K562 (cell line): ENCODE measurements around the gene HSPB8. TPM values are rescaled to one million over a fixed set of nuclear protein-coding genes. Genes with fewer than 3 reads are reported as not detected.
A peak's percentile ranks its signal among the peaks of the same experiment; 100 is the strongest.

ENCODE experiments used
- ATAC-seq: fragments of 200-7000 bp; cut with Tn5 transposase; 3 replicates; pipeline ENCODE4 v1.9.1; 2020; ENCODE audit warnings: moderate library complexity
- BruUV-seq: library from RNA; stranded (reverse); fragments of 400-500 nt; replicated peaks from 2 replicates; lab custom pipeline; 2021; lab: Mats Ljungman, UMichigan
- CTCF ChIA-PET: fragments of 300-600 bp; formaldehyde crosslinking; extraction: SDS; loops from one replicate; lab custom pipeline; 2021; ENCODE audit warnings: low intra/inter-chr PET ratio; lab: Yijun Ruan, JAX
- POLR2A ChIA-PET: fragments of 300-600, 350-650 bp; sonication (Branson Sonifier 250); formaldehyde crosslinking; extraction: SDS; loops from one replicate; lab custom pipeline; 2021; ENCODE audit warnings: antibody characterized with exemption, inconsistent platforms; lab: Yijun Ruan, JAX
- DNase-seq, 4 experiments: peaks; one replicate each; pipeline versions ENCODE4 v3.0.0 to v3.0.0-alpha.2; 2011 to 2018; ENCODE audit warnings: low spot score in 3 of 4, mixed read lengths in 3 of 4; ENCODE audit errors: extremely low read depth in 1 of 4
- FAIRE-seq: peaks from 2 replicates; lab custom pipeline; 2011; peaks lifted over from hg19 to GRCh38; lab: Jason Lieb, UNC
- H2AFZ ChIP-seq: 2 replicates; pipeline ENCODE4 v1.6.0; 2011; ENCODE audit warnings: low read depth, low read length, control low read depth, inconsistent platforms
- H3K27ac ChIP-seq: fragments of 200-600 bp; 3 replicates; pipeline ENCODE4 v1.8.0; 2011; ENCODE audit warnings: low read depth, mild to moderate bottlenecking, control low read depth, inconsistent platforms, low read length, moderate library complexity, mixed read lengths; ENCODE audit errors: extremely low read depth
- H3K27me3 ChIP-seq, 2 experiments: fragments of 300-600 bp in 1 of 2; 2 replicates in 1 of 2; 3 replicates in 1 of 2; pipeline versions ENCODE4 v1.6.0 to v1.8.0; 2011; ENCODE audit warnings: inconsistent platforms in 2 of 2, low read length in 2 of 2, mild to moderate bottlenecking in 1 of 2, mixed read lengths in 1 of 2, moderate library complexity in 1 of 2; ENCODE audit not compliant: control insufficient read depth in 2 of 2, insufficient read depth in 2 of 2
- H3K36me3 ChIP-seq: fragments of 300-600 bp; 3 replicates; pipeline ENCODE4 v1.8.0; 2011; ENCODE audit warnings: mild to moderate bottlenecking, low read length, inconsistent platforms; ENCODE audit not compliant: control insufficient read depth, insufficient read depth
- H3K4me1 ChIP-seq, 2 experiments: fragments of 200-600 bp in 1 of 2; replicated peaks in 1 of 2; 2 replicates in 1 of 2; 3 replicates in 1 of 2; pipeline versions ENCODE4 v1.5.1 to v1.8.0; 2011; ENCODE audit warnings: inconsistent platforms in 2 of 2, low read length in 2 of 2, mild to moderate bottlenecking in 1 of 2, mixed read lengths in 1 of 2, moderate library complexity in 1 of 2; ENCODE audit not compliant: control insufficient read depth in 2 of 2, insufficient read depth in 2 of 2
- H3K4me2 ChIP-seq: 2 replicates; pipeline ENCODE4 v1.6.1; 2011; ENCODE audit warnings: low read length, control low read depth, inconsistent platforms, mixed read lengths; ENCODE audit not compliant: insufficient read depth
- H3K4me3 ChIP-seq: fragments of 200-600 bp; sonication (generic), shearing (Covaris generic); 2 replicates; pipeline ENCODE4 v1.5.1; 2016; ENCODE audit warnings: control low read depth, inconsistent platforms
- H3K79me2 ChIP-seq: fragments of 200-600 bp; 3 replicates; pipeline ENCODE4 v1.8.0; 2011; ENCODE audit warnings: low read length, inconsistent platforms; ENCODE audit not compliant: control insufficient read depth, insufficient read depth
- H3K9ac ChIP-seq, 2 experiments: 2 replicates each; pipeline versions ENCODE4 v1.6.0 to v1.6.1; 2011; ENCODE audit warnings: low read depth in 2 of 2, low read length in 2 of 2, control low read depth in 1 of 2, inconsistent platforms in 1 of 2, mild to moderate bottlenecking in 1 of 2, mixed read lengths in 1 of 2; ENCODE audit not compliant: insufficient read depth in 1 of 2
- H3K9me1 ChIP-seq: one replicate; pipeline ENCODE4 v1.6.0; 2011; ENCODE audit warnings: inconsistent platforms, mild to moderate bottlenecking, low read length, moderate library complexity; ENCODE audit not compliant: control insufficient read depth, insufficient read depth
- H3K9me3 ChIP-seq: replicated peaks from 2 replicates; pipeline ENCODE4 v1.5.1; 2011; ENCODE audit warnings: low read depth, low read length, inconsistent platforms; ENCODE audit not compliant: control insufficient read depth, insufficient read depth
- H4K20me1 ChIP-seq: replicated peaks from 2 replicates; pipeline ENCODE4 v1.6.1; 2011; ENCODE audit warnings: low read length, inconsistent platforms, mixed read lengths; ENCODE audit not compliant: control insufficient read depth, insufficient read depth
- BCOR ChIP-seq: fragments of 450-650 bp; IDR thresholded peaks from 2 replicates; pipeline ENCODE4 v1.6.1; 2016
- DIDO1 ChIP-seq: fragments of 450-650 bp; IDR thresholded peaks from 2 replicates; pipeline ENCODE4 v1.6.1; 2016; ENCODE audit warnings: low read depth, missing biosample characterization, missing genetic modification characterization
- MCM2 ChIP-seq: fragments of 450-650 bp; IDR thresholded peaks from 2 replicates; pipeline ENCODE4 v1.6.1; 2017; ENCODE audit warnings: low read depth, mild to moderate bottlenecking
- MTA3 ChIP-seq: fragments of 450-650 bp; formaldehyde crosslinking; IDR thresholded peaks from 2 replicates; pipeline ENCODE4 v1.6.1; 2017; ENCODE audit warnings: mild to moderate bottlenecking, borderline replicate concordance
- PHB ChIP-seq: fragments of 250-450 bp; sonication (Bioruptor Pico); IDR thresholded peaks from 2 replicates; pipeline ENCODE4 v1.5.0; 2021
- RFX1 ChIP-seq: fragments of 450-650 bp; IDR thresholded peaks from 2 replicates; pipeline ENCODE4 v1.6.1; 2016; ENCODE audit warnings: mild to moderate bottlenecking, moderate library complexity
- SFPQ ChIP-seq: fragments of 200-400 bp; formaldehyde crosslinking; IDR thresholded peaks from 2 replicates; pipeline ENCODE4 v1.6.1; 2017; ENCODE audit warnings: mild to moderate bottlenecking, low read depth, low read length, moderate library complexity
- ZNF197 ChIP-seq: fragments of 200-800 bp; sonication (Bioruptor generic); IDR thresholded peaks from 2 replicates; pipeline ENCODE4 v1.6.1; 2016; ENCODE audit warnings: low read depth, missing genetic modification characterization, missing compliant biosample characterization
- ZNF311 ChIP-seq: fragments of 250-450 bp; sonication (Bioruptor Pico); IDR thresholded peaks from 2 replicates; pipeline ENCODE4 v1.4.0; 2020; ENCODE audit warnings: mild to moderate bottlenecking, moderate library complexity
- ZNF324 ChIP-seq: fragments of 250-450 bp; sonication (Bioruptor Pico); IDR thresholded peaks from 2 replicates; pipeline ENCODE4 v1.4.0; 2020; ENCODE audit warnings: mild to moderate bottlenecking
- ZNF398 ChIP-seq: fragments of 250-450 bp; sonication (Bioruptor Pico); IDR thresholded peaks from 2 replicates; pipeline ENCODE4 v1.8.0; 2021; ENCODE audit warnings: moderate library complexity, mild to moderate bottlenecking, inconsistent platforms
- ZNF766 ChIP-seq: fragments of 200-800 bp; sonication (Bioruptor generic); conservative IDR thresholded peaks from 2 replicates; pipeline ENCODE4 v1.6.1; 2016; ENCODE audit warnings: missing genetic modification characterization, missing compliant biosample characterization
- WGBS: fragments of 100-300 bp; shearing (Covaris generic); methylation state at CpG from one replicate; pipeline ENCODE4 v1.1.6; 2016; ENCODE audit warnings: low coverage, mixed read lengths; ENCODE audit not compliant: insufficient coverage; ENCODE audit errors: missing lambda C conversion rate; 5-methylcytosine and 5-hydroxymethylcytosine counted together
- in situ Hi-C: fragments of 300-500 bp; cut with MboI; formaldehyde crosslinking; loops from 4 replicates; pipeline ENCODE4 v1.15.0; 2018; ENCODE audit warnings: inconsistent platforms, mixed read lengths
- intact Hi-C: fragments of 100-400 bp; cut with micrococcal nuclease; formaldehyde crosslinking; loops from 2 replicates; pipeline ENCODE4 v1.14.2; 2022
- polyA plus RNA-seq, 8 experiments: library from polyadenylated mRNA; depleted of rRNA in 4 of 8; stranded (reverse) in 5 of 8; unstranded in 3 of 8; fragments of >200 nt; fragmentation: Nextera tagmentation in 2 of 8; fragmentation: Illumina TruSeq in 1 of 8; extraction: Ambion mirVana in 2 of 8; extraction: Trizol in 1 of 8; gene quantifications; 2 replicates each; pipeline versions ENCODE4 v1.2.1 to v1.2.3, GENCODE V29; 2011 to 2014; ENCODE audit warnings: inconsistent platforms in 1 of 8, missing spikeins in 1 of 8
- total RNA-seq, 7 experiments: library from RNA; depleted of rRNA in 6 of 7; stranded (reverse); fragments of >200 nt in 6 of 7; fragmentation: Illumina TruSeq in 2 of 7; extraction: Trizol in 2 of 7; gene quantifications; 2 replicates each; pipeline versions ENCODE4 v1.2.1 to v1.2.3, GENCODE V29; 2011 to 2021; ENCODE audit warnings: low replicate concordance in 1 of 7

Gene HSPB8
- total and polyA plus RNA-seq, 9 of the 15 experiments (the other 6 are each of a cell fraction or from before 2014, with no cell fraction given), result 0.13 TPM; not detected in 8

- no peak for DNase-seq
Observed at GRCh38 chr12:119171691-119172425, 6.9 kb upstream of the HSPB8 start.

GRCh38 chr12:119175081-119175480 lies 3.6 kb upstream of the HSPB8 start:
- no TSS peak for BruUV-seq
- in situ Hi-C loops, result no loop called here
- Histone ChIP-seq H3K27me3 (peaks cover 6 to 32% of the 10 kb centered on the region in 2 experiments; a peak in 4 of 5 replicates), H3K9me1 (no peaks in the 10 kb centered on the region), H3K36me3 (no peaks in the 10 kb centered on the region), H3K4me3 (no peak overlapping the region), H3K4me1 (peaks cover 0 to 12% of the 10 kb centered on the region in 2 experiments; a peak in 1 of 5 replicates), H3K9me3 (0 out of 2 replicates have a peak, but pooled peaks cover 1% of the 10 kb centered on the region), H3K27ac (no peak overlapping the region), H3K79me2 (no peaks in the 10 kb centered on the region), H3K4me2 (no peak overlapping the region), H3K9ac (no peak overlapping the region), H4K20me1 (no peaks in the 10 kb centered on the region; the same call in 1 of the 2 replicates), H2AFZ (no peak overlapping the region)
- CTCF ChIA-PET, result no interaction called here
- 0% methylated on average over 4 of the region's 5 CpGs for WGBS
- no peak for DNase-seq
- ATAC-seq, result no peak
- FAIRE-seq, result no peak
- POLR2A ChIA-PET, result interaction anchor here (0.6 kb wide), 2 partner anchors 19 to 509 kb away, joined by 3 to 4 read pairs; no protein-coding TSS in a partner anchor
- intact Hi-C loops, result no loop called here
- TF ChIP-seq ZNF324 (CRISPR knock-in tag) (no peak), DIDO1 (tag) (no peak), ZNF311 (no peak), BCOR (0 out of 2 replicates have a peak, but pooled peaks have one; percentile 17), MTA3 (no peak), ZNF197 (CRISPR knock-in tag) (no peak), RFX1 (no peak), ZNF766 (CRISPR knock-in tag) (no peak), ZNF398 (CRISPR knock-in tag) (no peak), SFPQ (no peak)

More at GRCh38 chr12:119171691-119172425, 6.9 kb upstream of the HSPB8 start:
- Histone ChIP-seq H3K4me1 (no peaks in the 10 kb centered on the region), H4K20me1 (no peaks in the 10 kb centered on the region; the same call in 1 of the 2 replicates), H3K9me1 (no peaks in the 10 kb centered on the region), H3K4me2 (no peak overlapping the region), H3K9ac (no peak overlapping the region), H3K79me2 (no peaks in the 10 kb centered on the region), H3K27ac (no peak overlapping the region), H2AFZ (no peak overlapping the region), H3K4me3 (no peak overlapping the region), H3K27me3 (peaks cover 9 to 29% of the 10 kb centered on the region in 2 experiments; a peak in 3 of 5 replicates), H3K9me3 (0 out of 2 replicates have a peak, but pooled peaks cover 1% of the 10 kb centered on the region), H3K36me3 (no peaks in the 10 kb centered on the region)
- no peak for TF ChIP-seq MCM2
- no peak for TF ChIP-seq PHB (CRISPR knock-in tag)
- ATAC-seq (no peak), FAIRE-seq (no peak)
- CTCF ChIA-PET, result no interaction called here
- in situ Hi-C loops, result no loop called here
- WGBS, result 2% methylated on average over 15 of the region's 15 CpGs
- BruUV-seq, result no TSS peak
- intact Hi-C loops, result no loop called here
- POLR2A ChIA-PET, result interaction anchor here (0.7 to 0.8 kb wide), 2 partner anchors 9 to 1138 kb away, joined by 3 read pairs; no protein-coding TSS in a partner anchor
